ENCODE data around the gene ADIG. TPM values are rescaled to one million over a fixed set of nuclear protein-coding genes. Genes with fewer than 3 reads are reported as not detected.
A peak's percentile ranks its signal among the peaks of the same experiment; 100 is the strongest.

ADIG gene
- total and polyA plus RNA-seq, 2 of the 8 experiments (the other 6 are each of a cell fraction or from before 2014, with no cell fraction given) = not detected

DNA sequence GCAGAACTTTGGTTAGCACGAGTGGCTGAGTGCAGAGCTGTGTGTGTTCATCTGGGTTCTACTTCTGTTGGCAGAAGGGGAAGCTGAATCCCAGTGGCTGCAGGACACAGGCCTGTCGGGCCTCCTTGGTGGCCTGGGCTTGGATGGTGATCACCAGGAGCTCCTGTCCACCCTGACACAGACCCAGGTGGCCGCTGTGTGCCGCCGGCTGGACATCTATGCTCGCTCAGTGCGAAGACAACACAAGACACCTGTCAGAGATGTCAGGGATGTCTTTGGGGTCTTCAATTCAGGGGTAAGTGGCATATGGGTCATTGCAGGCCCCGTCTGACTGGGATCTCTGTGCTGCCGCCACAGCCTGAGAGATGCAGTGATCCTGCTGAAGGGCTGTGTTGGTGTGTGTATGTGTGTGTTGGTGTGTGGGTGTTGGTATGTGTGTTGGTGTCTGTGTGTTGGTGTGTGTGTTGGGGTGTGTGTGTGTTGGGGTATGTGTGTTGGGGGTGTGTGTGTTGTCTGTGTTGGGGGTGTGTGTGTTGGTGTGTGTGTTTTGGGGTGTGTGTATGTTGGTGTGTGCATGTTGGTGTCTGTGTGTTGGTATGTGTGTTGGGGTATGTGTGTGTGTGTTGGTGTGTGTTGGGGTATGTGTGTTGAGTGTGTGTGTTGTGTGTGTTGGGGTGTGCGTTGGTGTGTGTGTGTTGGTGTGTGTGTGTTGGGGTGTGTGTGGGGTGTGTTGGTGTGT, 46.1 kb downstream of the ADIG start:
- Histone ChIP-seq H3K79me1 (ENCODE audit: low read depth, low read length) (no peaks in the 10 kb centered on the region), H2BK12ac (ENCODE audit: low read depth, low read length) (no peak overlapping the region), H3K18ac (ENCODE audit: extremely low read depth, low read length) (no peak overlapping the region), H4K91ac (replicated peaks; ENCODE audit: insufficient read length, low read length) (no peak overlapping the region), H3K36me3 (ENCODE audit: control insufficient read depth in 2 of 4, insufficient read depth in 4 of 4, low read length in 3 of 4) (no peaks in the 10 kb centered on the region), H3K9ac (replicated peaks in 1 of 4; ENCODE audit: extremely low read depth in 1 of 4, low read depth in 3 of 4, low read length in 3 of 4) (no peak overlapping the region; a peak in 1 of 7 replicates), H3K27me3 (replicated peaks in 1 of 4; ENCODE audit: control insufficient read depth in 3 of 4, extremely low read depth in 1 of 4, insufficient read depth in 3 of 4, low read length in 3 of 4) (no peaks in the 10 kb centered on the region), H3K23me2 (ENCODE audit: low read depth, low read length) (peaks cover 6% of the 10 kb centered on the region; the same call in 1 of the 2 replicates), H2BK15ac (ENCODE audit: low read length) (no peak overlapping the region), H4K5ac (ENCODE audit: insufficient read length, low read depth, low read length) (no peak overlapping the region), H3K79me2 (ENCODE audit: control insufficient read depth in 1 of 2, insufficient read depth in 2 of 2, low read length in 2 of 2) (no peaks in the 10 kb centered on the region), H2BK120ac (replicated peaks; ENCODE audit: low read depth, low read length) (no peak overlapping the region), H3K56ac (replicated peaks; ENCODE audit: insufficient read length, low read depth, low read length) (peak overlapping the region; percentile 98), H4K20me1 (replicated peaks in 1 of 2; ENCODE audit: control insufficient read depth in 1 of 2, insufficient read depth in 2 of 2, low read length in 2 of 2) (no peaks in the 10 kb centered on the region), H2AK5ac (ENCODE audit: low read depth, low read length) (peak overlapping the region; percentile 30; the same call in 1 of the 2 replicates), H3K23ac (ENCODE audit: insufficient read length) (no peak overlapping the region), H3K14ac (ENCODE audit: insufficient read length) (no peak overlapping the region), H2BK20ac (ENCODE audit: low read length) (peak overlapping the region; percentile 69; the same call in 1 of the 2 replicates), H3K9me3 (ENCODE audit: insufficient read depth in 2 of 2, low read depth in 1 of 2, low read length in 1 of 2) (no peaks in the 10 kb centered on the region), H4K8ac (ENCODE audit: extremely low read depth, insufficient read depth, low read length) (no peak overlapping the region), H3K4me3 (ENCODE audit: extremely low read depth in 1 of 4, insufficient read depth in 2 of 4, low read depth in 3 of 4, low read length in 4 of 4) (no peak overlapping the region), H3K27ac (ENCODE audit: low read depth, low read length) (no peak overlapping the region), H3K4me2 (ENCODE audit: insufficient read depth in 1 of 2, low read depth in 2 of 2, low read length in 2 of 2) (no peak overlapping the region), H2AFZ (ENCODE audit: low read length) (no peak overlapping the region), H3K4ac (replicated peaks; ENCODE audit: insufficient read length, low read depth, low read length) (no peak overlapping the region), H3K4me1 (replicated peaks in 1 of 4; ENCODE audit: control insufficient read depth in 3 of 4, insufficient read depth in 4 of 4, low read length in 3 of 4) (peaks cover 0 to 6% (median 2%) of the 10 kb centered on the region in 4 experiments; a peak in 3 of 7 replicates), H2BK5ac (ENCODE audit: low read depth, low read length) (no peak overlapping the region; the same call in 1 of the 2 replicates)
- DNase-seq (ENCODE audit: low read depth in 1 of 2, low spot score in 2 of 2) (no peak), FAIRE-seq (no peak)
- ChIA-PET CTCF (ENCODE audit: partially characterized antibody) (interaction anchor here (1.9 kb wide), 1 partner anchor 98 kb away, joined by 6 read pairs; no protein-coding TSS in a partner anchor), POLR2A (ENCODE audit: partially characterized antibody) (interaction anchor here (0.7 kb wide), 1 partner anchor 10 kb away, joined by 3 read pairs; no protein-coding TSS in a partner anchor)
- TF ChIP-seq TAF7 (optimal IDR thresholded peaks at IDR 0.05; ENCODE audit: borderline replicate concordance, low read depth, low read length) (no peak), RXRA (IDR thresholded peaks at IDR 0.05; ENCODE audit: insufficient read depth, low read depth, low read length) (no peak), SUZ12 (IDR thresholded peaks at IDR 0.05; ENCODE audit: low read length) (no peak)
- WGBS, 2 experiments (ENCODE audit: extremely low coverage in 1 of 2, insufficient coverage in 1 of 2, insufficient read length in 1 of 2, insufficient replicate concordance in 2 of 2, low coverage in 1 of 2, low lambda C conversion rate in 2 of 2, missing lambda C conversion rate in 1 of 2) = 77% methylated on average over 10 of the region's 10 CpGs; no CpG with 5 or more reads in 1 of the 2 experiments
